GM12801 (cell line): Measurements from ENCODE around the gene KIF25.

Source experiments
- CTCF ChIP-seq: IDR thresholded peaks from one replicate; pipeline ENCODE4 v1.5.1; 2011; ENCODE audit warnings: control low read depth; ENCODE audit not compliant: insufficient read length; ENCODE audit errors: extremely low read depth

Gene KIF25

GRCh38 chr6:168046696-168047095 lies 49.2 kb downstream of the KIF25 start:
- no peak for TF ChIP-seq CTCF

- TF ChIP-seq CTCF = no peak
These were observed 50.6 kb downstream of the KIF25 start for GRCh38 chr6:168047841-168048723.

GRCh38 chr6:168048724-168049025 lies 51.2 kb downstream of the KIF25 start:
- TF ChIP-seq CTCF = no peak

GRCh38 chr6:168049277-168049676 lies 51.8 kb downstream of the KIF25 start:
- no peak for TF ChIP-seq CTCF

- no peak for TF ChIP-seq CTCF
These were observed 52.3 kb downstream of the KIF25 start for GRCh38 chr6:168049706-168050224.

GRCh38 chr6:168050225-168050880 lies 52.9 kb downstream of the KIF25 start:
- TF ChIP-seq CTCF = no peak

- no peak for TF ChIP-seq CTCF
These were observed 53.6 kb downstream of the KIF25 start for GRCh38 chr6:168050881-168051586.
